Occipital lobe (tissue), 2 donors: ENCODE measurements around the gene DPF3. TPM values are rescaled to one million over a fixed set of nuclear protein-coding genes. Genes with fewer than 3 reads are reported as not detected.

ENCODE experiments used
- DNase-seq: peaks from one replicate; lab custom pipeline; 2025; lab: John Stamatoyannopoulos, UW
- total RNA-seq: library from RNA; depleted of rRNA; stranded (reverse); fragments of >200 nt; gene quantifications from one replicate; pipeline ENCODE4 v1.2.3, GENCODE V29; 2014

Gene DPF3
- total RNA-seq, 1 donor from 2014 or later = 5.3 TPM

GRCh38 chr14:72839753-72840607, 53.9 kb downstream of the DPF3 start:
- no peak for DNase-seq

DNA sequence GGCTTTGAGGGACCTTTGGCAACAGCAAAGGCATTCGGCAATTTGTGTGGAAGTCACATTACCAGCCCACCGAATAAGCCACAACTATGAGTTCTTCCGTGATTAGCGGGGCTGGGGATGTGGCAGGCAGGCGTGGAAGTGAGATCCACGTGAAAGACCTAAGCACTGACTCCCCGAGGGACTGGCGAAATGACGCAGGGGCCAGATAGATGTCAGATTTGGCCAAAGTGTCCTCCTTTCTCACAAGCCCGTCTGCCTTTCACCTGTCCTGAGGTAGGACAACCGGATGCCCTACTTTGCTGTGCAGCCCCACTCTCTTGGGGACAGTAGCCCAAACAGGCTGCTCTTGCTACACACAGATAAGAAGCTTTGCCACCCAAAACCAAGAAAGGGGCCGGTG, 54.5 kb downstream of the DPF3 start:
- DNase-seq = no peak

DNA sequence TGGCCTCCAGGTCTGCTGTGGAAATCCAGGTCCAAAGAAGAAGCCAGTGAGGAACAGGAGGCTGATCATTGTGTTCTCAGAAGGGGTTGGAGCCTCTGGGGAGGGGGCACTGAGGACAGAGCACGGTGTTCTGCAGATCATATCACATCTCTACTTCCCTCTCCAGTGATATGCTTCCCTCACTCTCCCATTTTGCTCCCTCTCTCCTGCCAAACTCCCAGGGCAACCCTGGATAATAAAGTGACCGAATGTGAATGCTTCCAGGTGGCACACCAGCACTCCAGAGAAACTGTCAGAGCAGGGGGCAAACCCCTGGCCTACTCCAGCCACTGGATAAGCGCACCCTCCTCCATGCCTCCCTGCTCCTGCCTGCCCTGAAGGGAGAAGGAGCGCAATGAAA, 57.8 kb downstream of the DPF3 start:
- no peak for DNase-seq

- DNase-seq = no peak
Observed at GRCh38 chr14:72833174-72833573, 60.7 kb downstream of the DPF3 start.

GRCh38 chr14:72830786-72831594, 62.9 kb downstream of the DPF3 start:
- DNase-seq = no peak

DNA sequence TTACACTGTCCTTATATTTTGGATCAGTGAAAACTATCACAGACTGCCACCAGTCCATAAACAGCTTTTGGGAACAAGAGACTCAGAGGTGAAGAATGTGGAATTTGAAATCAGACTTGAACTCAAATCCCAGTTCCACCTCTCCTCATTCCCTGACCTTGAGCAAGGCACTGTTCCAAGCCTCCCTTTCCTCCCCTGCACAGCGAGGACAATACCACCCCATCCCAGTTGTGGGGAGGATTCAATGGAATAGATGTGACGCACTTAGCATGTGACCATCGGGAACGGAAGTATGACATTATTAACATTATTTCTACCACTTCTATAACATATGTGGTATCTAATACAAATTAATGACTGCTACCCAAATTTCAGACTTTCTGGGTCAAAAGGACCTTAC, 63.5 kb downstream of the DPF3 start:
- no peak for DNase-seq

DNA sequence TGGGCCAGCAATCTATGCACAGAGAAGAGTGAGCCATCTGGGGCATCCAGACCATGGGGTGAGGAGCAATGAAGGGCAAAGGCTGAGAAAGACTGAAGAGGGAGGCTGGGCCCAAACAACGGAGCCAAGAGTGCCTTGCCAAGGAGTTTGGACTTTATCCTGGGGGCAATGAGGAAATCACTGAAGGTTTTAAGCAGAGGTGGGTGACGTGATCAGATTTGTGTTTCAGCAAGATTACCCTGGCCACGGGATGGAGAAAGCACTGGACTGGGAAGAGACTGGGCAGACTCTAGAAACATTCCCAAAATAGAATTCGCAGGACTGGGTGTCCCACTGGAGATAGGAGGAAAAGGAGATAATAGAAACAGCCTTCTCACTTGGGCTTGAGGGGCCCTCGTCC, 65.3 kb downstream of the DPF3 start:
- no peak for DNase-seq

- no peak for DNase-seq
Observed at GRCh38 chr14:72826039-72826438, 67.9 kb downstream of the DPF3 start.

GRCh38 chr14:72825486-72825885, 68.4 kb downstream of the DPF3 start:
- no peak for DNase-seq

DNA sequence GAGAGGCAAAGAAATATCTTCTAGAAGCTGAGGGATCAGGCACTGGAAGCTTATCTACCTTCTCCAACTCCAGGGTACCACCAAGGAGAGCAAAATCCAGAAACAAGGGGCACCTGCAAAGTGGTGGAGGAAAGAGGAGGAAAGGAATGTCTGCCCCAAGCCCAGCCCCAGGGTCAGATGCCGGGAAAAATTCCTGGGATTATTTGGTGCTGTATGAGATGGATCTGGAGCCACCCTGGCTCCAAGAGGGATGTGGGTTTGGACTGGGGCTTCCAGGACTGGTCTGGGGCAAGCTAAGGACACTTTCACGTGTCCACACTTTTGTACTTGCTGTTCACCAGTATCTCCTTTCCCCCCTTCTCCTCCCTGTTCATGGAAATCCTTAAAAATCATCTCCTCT, 69.8 kb downstream of the DPF3 start:
- DNase-seq = no peak

GRCh38 chr14:72822946-72823611, 70.8 kb downstream of the DPF3 start:
- DNase-seq = no peak

GRCh38 chr14:72818998-72819397, 74.9 kb downstream of the DPF3 start:
- DNase-seq = no peak

- DNase-seq = no peak
Observed at GRCh38 chr14:72816287-72816686, 77.6 kb downstream of the DPF3 start.

DNA sequence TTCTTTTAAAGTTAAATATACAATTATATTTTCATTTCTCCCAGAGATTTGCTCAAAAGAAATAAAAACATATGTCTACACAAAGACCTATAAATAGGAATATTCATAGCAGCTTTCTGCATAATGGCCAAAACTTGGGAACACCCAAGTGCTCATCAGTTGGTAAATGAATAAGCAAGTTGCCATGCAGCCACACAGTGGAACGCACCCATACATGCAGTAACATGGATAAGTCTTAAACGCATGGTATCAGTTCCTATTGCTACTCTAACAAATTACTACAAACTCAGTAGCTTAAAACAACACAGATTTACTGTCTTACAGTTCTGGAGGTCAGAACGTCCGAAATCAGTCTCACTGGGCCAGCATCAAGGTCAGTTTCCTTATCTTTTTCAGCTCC, 78.5 kb downstream of the DPF3 start:
- no peak for DNase-seq

- peak; percentile 63 for DNase-seq
Observed at GRCh38 chr14:72812292-72812851, 81.5 kb downstream of the DPF3 start.

GRCh38 chr14:72810201-72810600, 83.7 kb downstream of the DPF3 start:
- DNase-seq = no peak

DNA sequence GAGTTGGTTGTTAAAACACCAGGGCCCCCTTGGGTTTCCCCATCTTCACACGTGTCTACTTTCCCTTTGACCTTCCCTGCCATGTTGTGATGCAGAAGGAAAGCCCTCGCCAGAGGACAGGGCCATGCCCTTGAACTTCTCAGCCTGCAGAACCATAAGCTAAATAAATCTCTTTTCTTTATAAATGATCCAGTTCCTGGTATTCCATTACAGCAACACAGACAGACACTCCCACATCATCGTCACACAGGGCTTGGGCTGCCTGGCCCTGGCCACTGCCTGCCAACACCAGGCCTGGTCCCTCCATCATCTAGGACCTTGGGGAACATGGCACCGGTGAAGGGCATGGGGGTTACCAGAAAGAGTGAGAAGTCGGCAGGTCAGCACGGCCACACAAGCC, 84.8 kb downstream of the DPF3 start:
- DNase-seq = no peak

GRCh38 chr14:72808564-72808963, 85.3 kb downstream of the DPF3 start:
- no peak for DNase-seq

- DNase-seq = no peak
Observed at GRCh38 chr14:72802588-72802946, 91.3 kb downstream of the DPF3 start.

DNA sequence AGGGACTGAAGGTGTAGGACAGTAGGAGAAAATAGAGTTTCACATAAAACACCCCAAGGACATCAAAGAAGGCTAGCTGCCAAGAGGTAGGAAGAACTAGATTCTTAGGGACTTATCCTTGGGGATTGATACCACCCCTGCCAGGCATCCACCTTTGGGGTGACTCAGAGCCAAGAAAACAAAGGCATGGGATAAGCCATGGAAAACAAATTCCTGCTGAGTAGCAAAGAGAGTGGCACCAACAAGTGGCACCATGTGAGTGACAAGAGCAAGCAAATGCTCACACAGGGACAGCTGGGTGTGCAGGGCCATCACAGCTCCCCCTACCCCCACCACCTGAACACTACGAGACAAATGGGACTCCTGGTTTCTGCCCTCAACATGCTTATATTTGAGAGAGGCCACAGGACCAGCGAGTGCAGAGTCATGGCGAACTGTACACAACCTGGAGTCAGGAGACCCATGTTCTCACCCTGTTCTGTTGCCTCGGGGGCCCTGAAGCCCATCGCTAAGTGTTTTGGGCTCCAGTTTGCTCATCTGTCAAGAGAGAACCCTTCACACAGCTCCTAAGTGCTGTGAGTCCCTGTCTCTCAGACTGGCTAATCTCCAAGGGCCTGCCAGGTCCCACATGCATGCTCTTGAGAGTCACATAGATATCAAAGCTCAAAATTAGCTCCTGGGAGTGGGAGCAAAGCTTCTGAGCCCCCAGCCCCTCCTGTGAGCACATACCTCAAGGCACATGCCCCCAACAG, 91.9 kb downstream of the DPF3 start:
- DNase-seq = no peak

DNA sequence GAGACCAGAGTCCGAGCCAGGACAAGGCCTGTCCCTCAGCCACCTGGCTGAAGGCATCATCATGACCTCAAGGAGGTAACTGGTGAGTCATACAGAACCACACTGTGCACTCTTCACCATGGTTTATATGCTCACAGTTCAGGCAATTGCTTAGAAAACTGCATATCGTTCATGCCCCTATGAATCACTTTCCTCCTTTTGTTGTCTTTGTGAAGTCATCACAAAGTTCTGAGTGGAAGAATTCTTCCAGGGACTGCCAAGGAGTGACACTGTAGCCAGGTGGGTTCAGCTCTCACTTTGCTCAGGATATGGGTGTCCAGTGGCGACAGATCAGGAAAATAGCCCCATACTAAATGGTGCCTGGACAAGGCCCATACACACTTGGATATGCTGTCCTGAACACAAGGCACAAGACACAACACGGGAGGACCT, 92.5 kb downstream of the DPF3 start:
- no peak for DNase-seq
